ENCODE data around the gene PLXDC2.
A peak's percentile ranks its signal among the peaks of the same experiment; 100 is the strongest.
"Not testable (repeated sequence)": the region's sequence is repeated elsewhere in the genome, so short reads cannot be mapped to it uniquely, and the experiment has no call there.

The PLXDC2 gene

DNA sequence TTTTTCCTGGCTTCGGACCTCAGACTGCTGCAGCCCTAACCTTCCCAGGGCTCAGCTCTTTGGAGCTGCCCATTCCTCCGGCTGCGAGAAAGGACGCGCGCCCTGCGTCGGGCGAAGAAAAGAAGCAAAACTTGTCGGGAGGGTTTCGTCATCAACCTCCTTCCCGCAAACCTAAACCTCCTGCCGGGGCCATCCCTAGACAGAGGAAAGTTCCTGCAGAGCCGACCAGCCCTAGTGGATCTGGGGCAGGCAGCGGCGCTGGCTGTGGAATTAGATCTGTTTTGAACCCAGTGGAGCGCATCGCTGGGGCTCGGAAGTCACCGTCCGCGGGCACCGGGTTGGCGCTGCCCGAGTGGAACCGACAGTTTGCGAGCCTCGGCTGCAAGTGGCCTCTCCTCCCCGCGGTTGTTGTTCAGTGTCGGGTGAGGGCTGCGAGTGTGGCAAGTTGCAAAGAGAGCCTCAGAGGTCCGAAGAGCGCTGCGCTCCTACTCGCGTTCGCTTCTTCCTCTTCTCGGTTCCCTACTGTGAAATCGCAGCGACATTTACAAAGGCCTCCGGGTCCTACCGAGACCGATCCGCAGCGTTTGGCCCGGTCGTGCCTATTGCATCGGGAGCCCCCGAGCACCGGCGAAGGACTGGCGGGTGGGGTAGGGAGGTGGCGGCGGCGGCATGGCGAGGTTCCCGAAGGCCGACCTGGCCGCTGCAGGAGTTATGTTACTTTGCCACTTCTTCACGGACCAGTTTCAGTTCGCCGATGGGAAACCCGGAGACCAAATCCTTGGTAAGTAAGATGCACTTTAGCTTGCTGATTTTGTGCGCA is at the start of gene PLXDC2:
TSS of gene PLXDC2 (plus strand) at position 22 of the 820 bp plus-strand sequence.
- peak; percentile 2 for DNase-seq (ENCODE audit: low spot score)

DNA sequence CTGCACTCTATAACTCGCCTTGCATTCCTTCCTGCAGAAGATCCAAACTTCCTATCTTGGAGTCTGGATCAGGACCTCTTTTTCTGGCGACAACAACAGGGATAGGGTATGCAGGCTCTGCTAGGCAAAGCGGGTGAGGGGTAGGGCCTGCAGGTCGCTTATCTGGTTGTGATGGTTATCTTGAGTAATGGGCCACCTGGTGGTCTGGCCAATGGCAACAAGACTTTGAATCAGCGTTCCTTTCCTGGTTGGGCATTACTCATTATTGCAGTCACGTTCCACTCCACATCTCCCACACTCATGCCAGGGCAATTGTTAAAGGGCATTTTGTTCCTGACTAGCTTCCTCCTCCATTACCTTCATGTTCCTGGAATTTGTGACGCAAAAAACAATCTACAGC is 48.4 kb upstream of the PLXDC2 start:
- no peak for DNase-seq (ENCODE audit: low spot score)

DNA sequence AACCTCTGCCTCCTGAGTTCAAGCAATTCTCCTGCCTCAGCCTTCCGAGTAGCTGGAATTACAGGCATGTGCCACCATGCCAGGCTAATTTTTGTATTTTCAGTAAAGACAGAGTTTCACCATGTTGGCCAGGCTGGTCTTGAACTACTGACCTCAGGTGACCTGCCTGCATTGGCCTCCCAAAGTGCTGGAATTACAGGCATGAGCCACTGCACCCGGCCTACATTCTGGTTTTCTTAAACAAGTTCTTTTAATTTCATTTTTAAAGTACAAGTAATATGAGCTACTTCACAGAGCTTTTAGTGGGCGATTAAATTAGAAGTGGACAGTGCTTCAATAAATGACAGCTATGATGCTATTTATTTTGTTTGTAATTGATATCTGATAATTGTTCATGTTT is 46.4 kb upstream of the PLXDC2 start:
- DNase-seq (ENCODE audit: low spot score) = not testable (repeated sequence)

DNA sequence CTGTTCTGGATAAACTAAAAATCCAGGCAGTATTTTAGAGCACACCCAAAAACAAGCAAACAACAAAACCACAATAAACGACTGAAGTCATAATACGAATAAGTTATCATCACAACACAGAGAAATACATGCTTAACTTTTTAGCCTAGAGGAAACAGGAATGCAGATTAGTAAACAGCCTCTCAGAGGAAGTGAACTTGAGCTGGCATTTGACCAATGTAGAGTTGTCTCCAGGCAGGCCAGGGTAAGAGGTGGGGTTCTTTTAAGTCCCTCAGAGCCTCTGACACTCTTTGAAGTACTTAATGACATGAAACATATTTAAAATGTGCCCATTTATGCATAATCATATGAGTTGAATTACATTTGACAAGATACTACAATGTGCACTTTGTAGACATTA is 43.3 kb upstream of the PLXDC2 start:
- DNase-seq (ENCODE audit: low spot score) = no peak

DNA sequence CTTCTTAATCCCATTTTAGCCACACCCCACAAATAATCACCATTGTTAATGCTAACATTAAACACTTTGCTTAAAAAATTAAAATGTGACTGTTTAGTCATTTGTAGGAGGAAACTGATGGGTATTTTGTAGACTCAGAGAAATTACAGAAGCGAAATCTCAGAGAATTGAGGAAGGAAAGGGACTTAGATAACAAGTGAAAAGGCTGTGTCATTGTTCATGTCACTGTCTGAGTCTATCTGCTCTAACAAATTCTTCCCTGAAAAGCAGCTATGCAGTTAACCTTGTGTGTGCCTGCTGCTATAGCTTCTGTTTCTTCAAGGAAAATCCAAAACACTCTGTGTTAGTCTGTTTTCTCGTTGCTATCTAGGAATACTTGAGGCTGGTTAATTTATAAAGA is 40.9 kb upstream of the PLXDC2 start:
- DNase-seq (ENCODE audit: low spot score) = no peak

DNA sequence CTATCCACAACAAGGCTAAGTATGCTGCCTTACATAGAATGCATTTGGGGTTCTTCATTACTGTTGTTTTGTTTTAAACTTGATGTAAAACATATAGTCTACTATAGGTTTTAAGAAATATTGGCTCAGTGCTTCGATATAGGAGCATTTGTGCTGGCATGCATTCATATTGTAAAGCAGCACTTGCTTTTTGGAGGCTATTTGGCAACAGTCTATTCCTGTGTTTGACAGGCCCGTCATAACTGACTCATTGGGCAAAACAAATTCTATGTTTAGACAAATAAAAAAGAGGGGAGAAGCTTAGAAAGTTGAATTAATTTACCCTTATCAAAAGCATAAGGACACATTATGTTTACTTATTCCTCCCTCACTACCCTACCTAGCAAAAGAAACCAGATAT is 38.4 kb upstream of the PLXDC2 start:
- no peak for DNase-seq (ENCODE audit: low spot score)

DNA sequence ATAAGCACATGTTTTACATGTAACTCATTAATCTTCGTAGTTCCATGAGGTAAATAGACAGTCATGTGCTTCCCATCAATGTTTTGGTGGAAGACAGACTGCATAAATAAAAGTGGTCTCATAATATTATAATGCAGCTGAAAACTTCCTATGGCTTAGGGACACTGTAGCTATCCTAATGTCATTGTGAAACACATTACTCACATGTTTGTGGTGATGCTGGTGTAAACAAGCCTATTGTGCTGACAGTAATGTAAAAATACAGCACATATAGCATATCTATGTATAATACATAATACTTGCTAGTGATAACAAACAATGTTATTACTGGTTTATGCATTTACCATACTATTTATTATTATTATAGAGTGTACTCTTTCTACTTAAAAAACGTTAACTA is 37.2 kb upstream of the PLXDC2 start:
- DNase-seq (ENCODE audit: low spot score) = no peak

DNA sequence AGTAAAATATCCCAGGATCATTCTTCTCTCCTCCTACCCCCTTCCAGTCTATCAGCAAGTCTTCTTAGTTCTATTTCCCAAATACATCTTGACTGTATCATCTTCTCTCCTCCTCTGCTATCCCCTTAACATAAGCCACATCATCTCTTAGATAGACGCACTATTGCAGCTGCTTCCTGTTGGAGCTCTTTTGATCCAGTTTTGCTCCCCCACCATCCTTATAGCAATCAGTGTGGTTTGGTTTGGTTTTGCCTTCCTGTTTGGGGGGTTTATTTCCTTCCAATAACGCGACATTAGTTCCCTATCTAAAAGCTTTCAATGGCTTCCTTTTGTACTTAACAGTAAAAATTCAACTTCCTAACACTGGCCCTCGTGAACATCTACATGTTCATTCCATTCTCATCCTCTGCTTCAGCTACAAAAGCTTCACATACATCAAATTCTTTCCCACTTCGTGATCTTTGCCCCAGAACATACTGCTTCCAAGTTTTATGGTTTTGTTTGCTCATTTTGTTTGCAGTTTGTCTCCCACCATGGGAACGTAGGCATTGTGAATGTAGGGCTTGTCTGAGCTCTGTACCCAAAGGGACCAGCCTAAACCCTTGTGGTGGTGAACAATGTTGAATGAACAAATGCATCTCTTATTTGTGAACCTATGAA is 33.7 kb upstream of the PLXDC2 start:
- DNase-seq (ENCODE audit: low spot score) = no peak

DNA sequence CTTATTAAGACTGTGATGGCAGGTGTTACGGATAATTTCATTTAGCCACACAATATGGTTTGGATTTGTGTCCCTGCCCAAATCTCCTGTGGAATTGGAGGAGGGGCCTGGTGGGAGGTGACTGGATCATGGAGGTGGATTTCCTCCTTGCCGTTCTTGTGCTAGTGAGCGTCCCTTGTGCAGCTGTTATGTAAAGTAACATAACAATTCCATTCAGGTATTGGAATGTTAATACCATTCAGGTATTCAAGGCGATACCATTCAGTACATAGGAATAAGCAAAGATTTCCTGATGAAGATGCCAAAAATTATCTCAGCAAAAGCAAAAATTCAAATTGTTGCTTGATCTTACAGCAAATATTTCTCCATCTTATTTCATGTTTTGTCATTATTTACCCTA is 32.5 kb upstream of the PLXDC2 start:
- DNase-seq (ENCODE audit: low spot score) = no peak

DNA sequence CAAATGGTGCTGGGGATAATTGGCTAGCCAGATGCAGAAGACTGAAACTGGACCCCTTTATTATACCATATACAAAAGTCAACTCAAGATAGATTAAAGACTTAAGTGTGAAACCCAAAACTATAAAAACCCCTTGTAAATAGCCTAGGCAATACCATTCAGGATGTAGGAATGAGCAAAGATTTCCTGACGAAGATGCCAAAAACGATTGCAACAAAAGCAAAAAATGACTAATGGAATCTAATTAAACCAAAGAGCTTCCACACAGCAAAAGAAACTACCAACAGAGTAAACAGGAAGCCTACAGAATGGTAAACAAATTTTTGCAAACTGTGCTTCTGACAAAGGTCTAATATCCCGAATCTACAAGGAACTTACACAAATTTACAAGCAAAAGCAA is 30.9 kb upstream of the PLXDC2 start:
- no peak for DNase-seq (ENCODE audit: low spot score)

DNA sequence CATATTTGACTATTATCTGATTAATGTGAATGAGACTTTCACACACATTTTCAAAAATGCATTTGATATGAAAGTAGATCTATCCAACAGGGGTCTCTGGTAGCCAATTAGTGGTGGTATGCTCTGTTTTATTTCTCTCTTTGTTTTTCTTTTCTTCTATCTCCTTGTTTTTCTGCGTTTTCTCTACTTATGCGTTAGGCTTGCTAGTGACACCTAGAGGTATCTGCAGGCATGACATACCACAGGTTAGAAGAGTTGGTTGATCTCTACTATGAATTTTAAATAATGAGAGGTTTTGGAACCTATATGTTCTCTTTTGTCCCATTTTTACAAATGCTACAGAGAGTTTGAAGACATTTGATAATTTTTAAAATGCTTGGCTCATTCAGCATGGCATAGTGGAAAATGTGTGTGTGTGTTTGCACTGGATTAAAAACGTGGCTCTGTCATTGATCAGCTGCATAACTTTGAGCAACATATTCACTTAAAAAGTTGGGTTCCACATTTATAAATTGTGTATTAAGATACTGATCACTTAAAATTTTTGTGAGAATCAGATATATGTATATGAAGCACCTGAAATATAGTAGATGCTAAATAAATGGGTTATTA is 28.1 kb upstream of the PLXDC2 start:
- no peak for DNase-seq (ENCODE audit: low spot score)

DNA sequence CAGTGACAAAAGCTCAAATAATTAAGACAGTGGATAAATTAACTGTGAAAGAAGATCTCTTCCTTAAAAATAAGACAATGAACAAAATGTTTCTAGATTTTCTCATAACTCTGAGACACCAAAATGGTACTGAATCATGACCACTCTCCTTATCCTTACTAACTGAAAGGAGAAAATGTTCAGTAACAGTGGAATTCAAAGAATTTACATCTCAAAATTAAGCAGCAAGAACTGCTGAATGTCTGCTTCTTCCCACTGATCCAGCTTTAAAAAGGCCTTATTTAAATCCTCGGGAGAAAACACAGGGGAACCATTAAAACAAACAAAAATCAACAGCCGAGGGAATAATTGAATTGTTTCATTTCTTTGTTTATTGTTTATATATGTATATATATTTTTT is 27.3 kb upstream of the PLXDC2 start:
- DNase-seq (ENCODE audit: low spot score) = no peak

DNA sequence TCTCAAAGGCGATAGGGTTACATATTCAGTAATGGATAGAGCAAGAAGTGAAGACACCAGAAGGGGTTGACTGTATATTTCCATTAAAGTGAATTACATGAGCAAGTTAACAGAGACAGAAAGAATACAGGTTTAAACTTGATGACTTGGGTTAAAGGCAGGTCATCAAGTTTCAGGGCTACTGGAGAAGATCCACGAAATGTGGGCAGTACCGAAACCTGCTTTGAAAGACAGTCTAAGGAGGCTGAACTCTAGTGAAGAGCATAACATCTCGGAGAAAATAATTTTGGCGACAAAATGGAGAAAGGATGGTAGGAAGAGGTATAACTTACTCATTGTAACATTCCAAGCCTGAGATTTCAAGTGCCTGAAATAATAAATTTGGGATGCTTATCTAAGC is 26.6 kb upstream of the PLXDC2 start:
- DNase-seq (ENCODE audit: low spot score) = no peak

DNA sequence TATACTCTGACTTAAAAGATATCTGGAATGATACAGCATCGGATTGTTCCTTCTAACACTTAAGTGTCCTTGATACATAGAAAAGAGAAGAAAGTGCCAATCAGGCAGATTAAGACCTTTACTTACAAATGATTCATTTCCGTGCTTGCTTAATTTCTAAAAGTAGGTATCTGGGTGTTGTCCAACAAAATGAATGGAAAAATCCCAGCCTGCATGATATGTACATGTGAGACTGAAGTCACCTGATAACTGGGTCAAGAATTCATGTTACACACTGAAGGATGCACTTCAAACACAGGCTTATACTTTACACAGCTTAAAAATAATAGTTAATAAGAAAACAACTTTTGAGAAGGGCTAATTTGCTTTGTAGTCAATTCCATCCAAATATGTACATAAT is 25.2 kb upstream of the PLXDC2 start:
- DNase-seq (ENCODE audit: low spot score) = no peak

DNA sequence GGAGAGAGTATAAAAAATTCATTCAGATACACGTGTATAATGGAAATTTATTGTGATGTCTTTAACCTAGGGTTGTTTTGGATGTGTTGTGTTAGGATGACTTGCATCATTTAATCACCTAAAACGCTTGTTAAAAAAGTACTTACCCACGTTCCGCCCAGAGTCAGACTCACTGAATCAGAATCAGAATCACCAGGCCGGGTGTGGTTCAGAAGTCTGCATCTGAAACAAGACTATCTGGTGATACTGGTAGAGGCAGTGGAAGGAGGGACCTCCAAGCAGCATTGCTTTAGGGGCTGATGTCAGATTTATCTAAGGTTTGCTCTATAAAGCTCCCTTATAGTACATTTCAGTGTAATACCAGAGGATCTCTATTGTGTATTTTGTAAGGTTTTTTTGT is 20.5 kb upstream of the PLXDC2 start:
- DNase-seq (ENCODE audit: low spot score) = no peak

DNA sequence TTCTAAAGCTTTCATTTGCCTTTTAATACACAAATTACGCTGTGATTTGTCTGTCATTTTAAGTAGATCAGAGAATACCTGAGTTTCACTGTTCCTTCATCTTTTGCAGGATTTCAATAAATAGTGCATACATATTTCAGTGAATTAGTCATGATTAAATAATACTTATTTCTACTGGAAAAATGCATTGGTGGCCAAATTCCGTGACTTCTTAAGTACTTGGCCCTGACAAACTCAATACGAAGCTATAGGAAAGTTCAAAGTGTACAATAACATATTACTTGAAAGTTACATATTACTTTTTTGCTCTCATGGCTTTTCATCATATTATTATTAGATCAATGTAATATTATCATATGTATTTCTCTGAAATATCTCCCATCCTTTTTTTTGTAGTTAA is 16.1 kb upstream of the PLXDC2 start:
- no peak for DNase-seq (ENCODE audit: low spot score)

DNA sequence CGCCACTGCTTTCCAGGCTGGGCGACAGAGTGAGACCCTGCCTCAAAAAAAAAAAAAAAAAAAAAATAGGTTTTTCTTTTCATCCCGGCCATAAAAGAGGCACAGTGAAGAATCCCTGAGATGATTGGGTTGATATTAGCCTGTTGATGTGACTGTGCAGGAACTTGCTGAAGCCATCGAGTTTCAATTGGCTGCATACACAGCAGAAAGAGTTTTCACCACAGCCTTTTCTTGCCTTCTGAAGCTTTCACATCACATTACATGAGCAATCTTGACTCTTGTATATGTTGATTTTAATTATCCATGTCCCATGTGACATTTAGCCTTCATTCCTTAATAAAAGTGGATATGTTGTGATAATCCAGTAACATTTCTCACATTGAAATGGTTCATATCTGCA is 14.9 kb upstream of the PLXDC2 start:
- no peak for DNase-seq (ENCODE audit: low spot score)

DNA sequence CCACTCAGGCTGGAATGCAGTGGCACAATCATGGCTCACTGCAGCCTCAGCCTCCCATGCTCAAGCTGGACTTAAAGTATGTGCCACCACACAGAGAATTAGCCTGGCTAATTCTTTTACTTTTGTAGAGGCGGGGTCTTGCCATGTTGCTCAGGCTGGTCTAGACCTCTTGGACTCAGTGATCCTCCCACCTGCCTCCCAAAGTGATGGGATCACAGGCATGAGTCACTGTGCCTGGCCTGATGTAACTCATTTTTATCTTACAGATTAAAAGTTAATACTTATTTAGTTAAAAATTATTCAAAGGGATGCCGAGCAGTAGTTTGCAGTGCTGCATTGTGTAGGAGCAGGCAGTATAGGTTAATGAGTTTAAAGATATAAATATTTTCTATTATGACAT is 12.6 kb upstream of the PLXDC2 start:
- no peak for DNase-seq (ENCODE audit: low spot score)

DNA sequence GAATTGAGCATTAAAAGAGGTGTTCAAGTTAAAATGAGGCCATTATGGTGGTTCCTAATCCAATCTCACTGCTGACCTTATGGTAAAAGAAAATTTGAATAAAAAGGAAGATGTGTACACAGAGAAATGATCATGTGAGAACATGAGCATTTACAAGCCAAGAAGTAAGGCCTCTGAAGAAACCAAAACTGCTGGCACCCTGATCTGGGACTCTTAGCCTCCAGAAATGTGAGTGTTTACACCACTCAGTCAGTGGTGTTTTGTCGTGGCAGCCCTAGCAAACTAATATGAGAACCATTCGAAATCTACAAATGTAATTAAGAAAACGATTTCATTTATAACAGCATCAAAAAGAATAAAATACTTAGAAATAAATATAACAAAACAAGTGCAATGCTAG is 6.8 kb upstream of the PLXDC2 start:
- no peak for DNase-seq (ENCODE audit: low spot score)

DNA sequence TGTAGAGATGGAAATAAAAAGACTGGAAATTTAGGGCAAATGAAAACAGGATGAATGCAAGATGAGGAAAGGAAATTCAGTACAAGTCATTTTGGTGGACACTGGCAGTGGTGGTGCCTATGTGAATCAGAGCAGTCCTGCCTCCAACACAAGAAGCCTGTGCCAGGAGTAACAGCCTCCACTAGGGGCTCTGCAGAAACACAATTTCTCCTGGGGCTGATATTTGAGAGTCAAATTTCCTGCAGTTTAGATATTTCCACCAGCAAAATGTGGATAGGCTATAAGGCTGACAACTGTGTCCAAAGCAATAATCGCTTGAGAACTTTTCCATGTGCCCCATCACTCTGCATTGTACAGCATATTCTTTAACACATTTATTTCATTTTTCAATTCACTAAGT is 4.7 kb upstream of the PLXDC2 start:
- DNase-seq (ENCODE audit: low spot score) = no peak

DNA sequence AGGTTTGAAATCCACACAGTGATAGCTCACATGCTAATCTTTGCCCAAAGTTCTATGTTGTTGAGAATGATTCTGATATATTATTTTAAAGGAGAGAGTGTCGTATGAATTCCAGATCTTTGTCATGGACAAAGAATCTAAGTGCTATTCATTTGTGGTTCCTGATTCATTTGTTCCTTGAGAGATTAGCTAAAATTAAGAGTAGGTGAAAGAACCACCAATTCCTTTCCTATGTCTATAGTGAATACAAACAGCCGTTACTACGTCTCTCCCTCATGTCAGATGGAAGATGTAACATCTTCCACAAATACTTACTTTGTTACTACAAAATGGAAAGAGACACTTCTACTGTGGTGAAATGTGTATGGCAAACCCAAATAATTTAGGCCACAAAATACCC is 3.3 kb upstream of the PLXDC2 start:
- DNase-seq (ENCODE audit: low spot score) = no peak

DNA sequence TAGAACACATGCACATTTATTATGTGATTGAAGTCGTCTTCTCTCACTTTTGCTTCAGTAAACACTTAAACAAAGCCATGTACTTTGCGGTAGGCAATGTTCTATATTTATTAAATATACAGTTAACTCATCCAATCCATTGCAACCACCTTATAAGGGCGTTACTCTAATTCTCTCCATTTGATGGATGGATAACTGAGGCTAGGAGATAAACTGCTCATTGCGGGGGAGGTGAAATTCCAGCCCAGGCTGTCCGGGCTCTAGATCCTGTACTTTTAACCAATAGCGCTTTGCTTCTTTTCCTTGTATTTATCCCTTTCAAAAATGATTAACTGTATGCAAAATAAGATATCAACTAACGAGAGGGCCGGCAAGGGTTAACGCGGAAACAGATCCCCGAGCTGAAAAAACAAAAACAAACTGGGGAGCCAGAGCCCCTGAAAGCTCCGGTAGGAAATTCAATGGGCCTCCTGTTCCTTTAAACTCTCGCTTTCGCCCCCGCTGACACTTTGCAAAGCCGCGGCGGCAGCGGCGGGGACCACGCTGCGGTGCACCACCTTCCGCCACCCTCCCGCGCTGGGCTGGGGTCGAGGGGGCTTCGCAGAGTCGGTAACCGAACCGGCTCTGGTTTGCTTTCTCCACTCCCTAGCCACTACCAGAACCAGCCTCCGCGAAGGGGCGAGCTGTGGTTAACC is 1.0 kb upstream of the PLXDC2 start:
- no peak for DNase-seq (ENCODE audit: low spot score)

Data from CD4-positive, alpha-beta T cell treated with Interleukin-15 for 4 hours (primary cell).